ENCODE measurements around the gene TUBA4B.
"Not testable (repeated sequence)": the region's sequence is repeated elsewhere in the genome, so short reads cannot be mapped to it uniquely, and the experiment has no call there.

The TUBA4B gene

GRCh38 chr2:219291910-219292490 is 39.0 kb downstream of the TUBA4B start:
- no peak for DNase-seq (ENCODE audit: low read depth in 2 of 2)

GRCh38 chr2:219292616-219293015 is 39.6 kb downstream of the TUBA4B start:
- DNase-seq (ENCODE audit: low read depth in 2 of 2): no peak

GRCh38 chr2:219293736-219294231 is 40.7 kb downstream of the TUBA4B start:
- DNase-seq (ENCODE audit: low read depth in 2 of 2): no peak

- peak; percentile 76 to 81 for DNase-seq (ENCODE audit: low read depth in 2 of 2)
These were observed 41.6 kb downstream of the TUBA4B start for GRCh38 chr2:219294356-219295351.

- no peak for DNase-seq (ENCODE audit: low read depth in 2 of 2)
These were observed 43.1 kb downstream of the TUBA4B start for GRCh38 chr2:219296142-219296541.

GRCh38 chr2:219296631-219297391 is 43.8 kb downstream of the TUBA4B start:
- DNase-seq (ENCODE audit: low read depth in 2 of 2): no peak

- DNase-seq (ENCODE audit: low read depth in 2 of 2): no peak
These were observed 44.9 kb downstream of the TUBA4B start for GRCh38 chr2:219297766-219298456.

- DNase-seq (ENCODE audit: low read depth in 2 of 2): peak; percentile 78
These were observed 45.8 kb downstream of the TUBA4B start for GRCh38 chr2:219298759-219299371.

GRCh38 chr2:219299372-219299760 is 46.3 kb downstream of the TUBA4B start:
- no peak for DNase-seq (ENCODE audit: low read depth in 2 of 2)

- no peak for DNase-seq (ENCODE audit: low read depth in 2 of 2)
These were observed 47.0 kb downstream of the TUBA4B start for GRCh38 chr2:219300022-219300421.

- DNase-seq (ENCODE audit: low read depth in 2 of 2): no peak
These were observed 49.4 kb downstream of the TUBA4B start for GRCh38 chr2:219302412-219302968.

GRCh38 chr2:219304223-219304622 is 51.2 kb downstream of the TUBA4B start:
- no peak for DNase-seq (ENCODE audit: low read depth in 2 of 2)

GRCh38 chr2:219306047-219306446 is 53.0 kb downstream of the TUBA4B start:
- DNase-seq (ENCODE audit: low read depth in 2 of 2): no peak

GRCh38 chr2:219308142-219309101 is 55.4 kb downstream of the TUBA4B start:
- peak; percentile 46 to 49 for DNase-seq (ENCODE audit: low read depth in 2 of 2)

GRCh38 chr2:219309278-219309677 is 56.2 kb downstream of the TUBA4B start, which contains the start of gene PTPRN:
PTPRN (minus strand) TSS chr2:219309401; CDS start chr2:219309332, 69 bp downstream.
- DNase-seq (ENCODE audit: low read depth in 2 of 2): peak in 1 of 2 donors; percentile 8

GRCh38 chr2:219312683-219313263 is 59.7 kb downstream of the TUBA4B start:
- DNase-seq (ENCODE audit: low read depth in 2 of 2): not testable (repeated sequence)

- DNase-seq (ENCODE audit: low read depth in 2 of 2): no peak
These were observed 61.9 kb downstream of the TUBA4B start for GRCh38 chr2:219314804-219315468.

All from stimulated activated CD8-positive, alpha-beta memory T cell treated with anti-CD3 and anti-CD28 coated beads, Interleukin-15, amount 100 ng/mL, for 48 hours (primary cell).